DND-41 (cell line): ENCODE measurements around the gene GPR146.

Source experiments
- ATAC-seq: fragments of 200-7000 bp; cut with Tn5 transposase; 3 replicates; pipeline ENCODE4 v1.9.1; 2021; ENCODE audit warnings: low read depth; ENCODE audit not compliant: insufficient read depth
- DNase-seq: peaks from one replicate; pipeline ENCODE4 v3.0.0-alpha.2; 2020
- H2AFZ ChIP-seq: 2 replicates; pipeline ENCODE4 v1.6.0; 2012; ENCODE audit warnings: low read depth, low read length
- H3K27ac ChIP-seq: 2 replicates; pipeline ENCODE4 v1.5.1; 2012; ENCODE audit warnings: low read length, inconsistent platforms
- H3K27me3 ChIP-seq: fragments of 200-600 bp; sonication (generic); 2 replicates; pipeline ENCODE4 v1.6.0; 2012; ENCODE audit warnings: low read length, mild to moderate bottlenecking, inconsistent platforms; ENCODE audit not compliant: insufficient read depth, poor library complexity
- H3K36me3 ChIP-seq: 2 replicates; pipeline ENCODE4 v1.5.1; 2012; ENCODE audit warnings: low read length, inconsistent platforms; ENCODE audit not compliant: insufficient read depth
- H3K4me1 ChIP-seq: 2 replicates; pipeline ENCODE4 v1.5.1; 2012; ENCODE audit warnings: mild to moderate bottlenecking, low read length; ENCODE audit not compliant: insufficient read depth
- H3K4me2 ChIP-seq: 2 replicates; pipeline ENCODE4 v1.6.0; 2012; ENCODE audit warnings: mild to moderate bottlenecking, moderate library complexity, low read length, inconsistent platforms; ENCODE audit not compliant: insufficient read depth
- H3K4me3 ChIP-seq, 2 experiments: fragments of 200-600 bp in 1 of 2; shearing (Covaris generic) in 1 of 2; 2 replicates each; pipeline ENCODE4 v1.5.1; 2012 to 2016; ENCODE audit warnings: inconsistent platforms in 2 of 2, low read length in 2 of 2, mild to moderate bottlenecking in 2 of 2, low read depth in 1 of 2, moderate library complexity in 1 of 2
- H3K79me2 ChIP-seq: 2 replicates; pipeline ENCODE4 v1.6.0; 2012; ENCODE audit warnings: low read length, inconsistent platforms; ENCODE audit not compliant: insufficient read depth
- H3K9ac ChIP-seq: 2 replicates; pipeline ENCODE4 v1.6.0; 2012; ENCODE audit warnings: low read depth, mild to moderate bottlenecking, inconsistent platforms, low read length, moderate library complexity
- H3K9me3 ChIP-seq: 2 replicates; pipeline ENCODE4 v1.5.1; 2012; ENCODE audit warnings: low read length, moderate library complexity, mild to moderate bottlenecking, inconsistent platforms; ENCODE audit not compliant: insufficient read depth, severe bottlenecking
- H4K20me1 ChIP-seq: 2 replicates; pipeline ENCODE4 v1.6.0; 2012; ENCODE audit warnings: low read length; ENCODE audit not compliant: insufficient read depth
- EZH2 ChIP-seq: IDR thresholded peaks from 3 replicates; pipeline ENCODE4 v1.6.1; 2012; ENCODE audit warnings: borderline replicate concordance, low read depth, mild to moderate bottlenecking, moderate library complexity, low read length, inconsistent platforms; ENCODE audit not compliant: severe bottlenecking
- TF ChIP-seq, protein P1 (sequence below): IDR thresholded peaks from 2 replicates; pipeline ENCODE4 v1.5.1; 2012; ENCODE audit warnings: borderline replicate concordance, low read length, moderate library complexity, mild to moderate bottlenecking; ENCODE audit not compliant: poor library complexity, severe bottlenecking; ENCODE audit errors: extremely low read depth

GPR146 gene

DNA sequence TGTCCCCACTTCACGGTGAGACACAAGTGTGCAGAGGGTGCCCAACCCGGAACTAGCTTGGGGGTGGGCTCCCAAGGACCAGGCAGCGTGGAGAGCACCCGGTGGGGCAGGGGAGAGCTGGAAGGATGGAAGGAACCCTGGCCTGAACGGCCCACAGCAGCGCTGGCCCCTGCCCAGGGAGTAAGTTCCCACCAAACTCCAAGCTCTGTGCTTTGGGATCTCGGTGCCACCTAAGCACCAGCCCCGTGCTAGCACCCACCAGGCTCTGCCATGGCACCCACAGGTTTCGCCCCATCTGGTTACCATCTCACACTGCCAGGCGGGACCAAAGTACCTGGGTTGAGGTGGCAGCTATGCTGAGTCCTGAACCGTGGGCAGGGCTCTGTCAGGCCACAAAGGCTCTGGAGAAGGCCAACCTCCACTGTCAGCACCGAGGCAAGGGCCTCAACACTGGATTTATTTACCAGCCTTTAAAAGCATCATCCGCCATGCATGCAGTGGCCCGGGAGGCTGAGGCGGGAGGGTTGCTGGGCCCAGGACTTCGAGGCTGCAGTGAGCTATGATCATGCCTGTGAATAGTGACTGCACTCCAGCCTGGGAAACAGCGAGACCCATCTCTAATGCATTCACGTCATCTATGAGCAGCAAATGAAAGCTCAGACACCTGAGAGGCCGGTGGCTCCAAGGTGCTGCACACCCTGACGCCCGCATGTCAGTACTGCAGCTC is 59.6 kb downstream of the GPR146 start:
- Histone ChIP-seq H3K4me2 (no peak overlapping the region), H3K36me3 (peaks cover 2% of the 10 kb centered on the region; the same call in 1 of the 2 replicates), H4K20me1 (peaks cover 41% of the 10 kb centered on the region), H3K4me3 (no peak overlapping the region), H3K9ac (no peak overlapping the region), H2AFZ (no peak overlapping the region), H3K27ac (peak overlapping the region; percentile 11; the same call in 1 of the 2 replicates), H3K9me3 (no peaks in the 10 kb centered on the region), H3K79me2 (peaks cover 15% of the 10 kb centered on the region), H3K27me3 (no peaks in the 10 kb centered on the region), H3K4me1 (no peaks in the 10 kb centered on the region; the same call in 1 of the 2 replicates)
- DNase-seq = no peak
- no peak for TF ChIP-seq EZH2
- TF ChIP-seq, protein P1, sequence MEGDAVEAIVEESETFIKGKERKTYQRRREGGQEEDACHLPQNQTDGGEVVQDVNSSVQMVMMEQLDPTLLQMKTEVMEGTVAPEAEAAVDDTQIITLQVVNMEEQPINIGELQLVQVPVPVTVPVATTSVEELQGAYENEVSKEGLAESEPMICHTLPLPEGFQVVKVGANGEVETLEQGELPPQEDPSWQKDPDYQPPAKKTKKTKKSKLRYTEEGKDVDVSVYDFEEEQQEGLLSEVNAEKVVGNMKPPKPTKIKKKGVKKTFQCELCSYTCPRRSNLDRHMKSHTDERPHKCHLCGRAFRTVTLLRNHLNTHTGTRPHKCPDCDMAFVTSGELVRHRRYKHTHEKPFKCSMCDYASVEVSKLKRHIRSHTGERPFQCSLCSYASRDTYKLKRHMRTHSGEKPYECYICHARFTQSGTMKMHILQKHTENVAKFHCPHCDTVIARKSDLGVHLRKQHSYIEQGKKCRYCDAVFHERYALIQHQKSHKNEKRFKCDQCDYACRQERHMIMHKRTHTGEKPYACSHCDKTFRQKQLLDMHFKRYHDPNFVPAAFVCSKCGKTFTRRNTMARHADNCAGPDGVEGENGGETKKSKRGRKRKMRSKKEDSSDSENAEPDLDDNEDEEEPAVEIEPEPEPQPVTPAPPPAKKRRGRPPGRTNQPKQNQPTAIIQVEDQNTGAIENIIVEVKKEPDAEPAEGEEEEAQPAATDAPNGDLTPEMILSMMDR = no peak
- no peak for ATAC-seq

DNA sequence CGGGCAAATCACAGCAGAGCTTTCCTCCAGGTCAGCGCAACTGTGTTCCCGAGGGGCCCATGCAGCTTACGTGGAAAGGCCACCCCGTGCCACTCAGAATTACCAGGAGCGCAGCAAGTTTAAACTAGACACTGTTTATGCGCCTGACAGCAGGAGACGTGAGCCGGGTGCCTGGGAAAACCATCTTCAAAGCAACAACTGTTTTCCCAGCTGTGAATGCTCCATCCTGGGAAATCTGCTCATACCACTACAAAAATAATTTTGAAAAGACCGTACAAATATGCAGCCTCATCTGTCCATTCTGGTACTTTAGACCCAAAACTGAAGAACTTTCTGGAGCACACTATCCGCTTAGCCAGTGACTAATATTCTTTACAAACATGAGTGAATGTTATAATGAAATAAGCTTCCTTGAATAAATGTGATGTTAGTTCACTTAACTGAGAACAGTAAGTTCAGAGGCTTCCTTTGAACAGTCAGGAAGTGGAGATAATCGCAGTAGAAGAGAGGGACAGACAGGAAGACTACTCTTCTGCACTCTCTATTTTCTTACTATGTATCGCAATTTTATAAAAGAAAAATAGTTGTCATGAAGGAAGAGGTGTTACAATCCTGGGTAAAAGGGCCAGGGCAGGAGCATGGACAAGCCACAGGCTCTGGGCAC is 60.3 kb downstream of the GPR146 start:
- Histone ChIP-seq H3K27me3 (no peaks in the 10 kb centered on the region), H3K4me3 (no peak overlapping the region), H3K9me3 (no peaks in the 10 kb centered on the region), H3K36me3 (peaks cover 2% of the 10 kb centered on the region; the same call in 1 of the 2 replicates), H3K4me1 (no peaks in the 10 kb centered on the region; the same call in 1 of the 2 replicates), H3K9ac (no peak overlapping the region), H3K27ac (no peak overlapping the region), H2AFZ (no peak overlapping the region), H3K79me2 (peaks cover 15% of the 10 kb centered on the region), H4K20me1 (peaks cover 41% of the 10 kb centered on the region), H3K4me2 (no peak overlapping the region)
- no peak for DNase-seq
- TF ChIP-seq EZH2 = no peak
- TF ChIP-seq, protein P1 = no peak
- no peak for ATAC-seq

DNA sequence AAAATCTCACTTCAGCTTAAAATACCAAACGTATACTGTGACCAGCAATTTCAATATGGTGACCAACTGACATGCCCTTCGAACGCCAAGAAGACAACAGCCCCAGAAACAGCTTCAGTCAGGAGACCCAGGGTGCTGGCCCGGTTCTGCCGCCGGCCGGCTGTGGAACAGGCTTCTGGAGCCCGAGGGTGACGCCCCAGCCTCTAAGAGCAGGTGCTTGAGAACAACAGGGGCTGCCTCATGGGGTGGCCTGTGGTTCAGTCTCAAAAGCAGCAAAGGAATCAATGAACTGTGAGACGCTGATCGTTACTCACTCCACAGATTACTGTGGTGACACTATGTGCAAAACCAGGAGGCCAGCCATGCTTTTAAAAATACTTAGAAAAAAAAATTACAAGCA is 60.8 kb downstream of the GPR146 start:
- H3K36me3 ChIP-seq = 0 out of 2 replicates have a peak, but pooled peaks cover 2% of the 10 kb centered on the region
- no peak overlapping the region for H3K4me3 ChIP-seq
- H3K9ac ChIP-seq = no peak overlapping the region
- DNase-seq (no peak), ATAC-seq (no peak)
- H2AFZ ChIP-seq = no peak overlapping the region
- peaks cover 36% of the 10 kb centered on the region for H4K20me1 ChIP-seq
- H3K79me2 ChIP-seq = peaks cover 15% of the 10 kb centered on the region
- H3K27ac ChIP-seq = no peak overlapping the region
- H3K4me1 ChIP-seq = no peaks in the 10 kb centered on the region; the same call in 1 of the 2 replicates
- H3K4me2 ChIP-seq = no peak overlapping the region
- no peaks in the 10 kb centered on the region for H3K27me3 ChIP-seq
- no peak for TF ChIP-seq EZH2
- TF ChIP-seq, protein P1 = no peak
- H3K9me3 ChIP-seq = no peaks in the 10 kb centered on the region
